Esophagus muscularis mucosa (tissue), 4 donors: ENCODE measurements around the gene CDRT4. TPM values are rescaled to one million over a fixed set of nuclear protein-coding genes. Genes with fewer than 3 reads are reported as not detected.

Source experiments
- DNase-seq: peaks from one replicate; pipeline ENCODE4 v3.0.0-alpha.2; 2017; ENCODE audit errors: extremely low spot score
- H3K27ac ChIP-seq, 4 donors: fragments of 200-600 bp; sonication (generic); replicated peaks in 1 of 4; 1 replicate in 3 of 4; 2 replicates in 1 of 4; pipeline ENCODE4 v1.5.1; 2016 to 2019; ENCODE audit warnings: mild to moderate bottlenecking in 1 of 4
- H3K27me3 ChIP-seq, 4 donors: fragments of 200-600 bp; sonication (generic); one replicate each; pipeline versions ENCODE4 v1.5.1 to v1.6.0; 2016 to 2019
- H3K36me3 ChIP-seq, 4 donors: fragments of 200-600 bp; sonication (generic); one replicate each; pipeline ENCODE4 v1.5.1; 2016 to 2019
- H3K4me1 ChIP-seq, 4 donors: fragments of 200-600 bp; sonication (generic); one replicate each; pipeline ENCODE4 v1.5.1; 2016 to 2019
- H3K4me3 ChIP-seq, 4 donors: fragments of 200-600 bp; sonication (generic); 1 replicate in 2 of 4; 2 replicates in 2 of 4; pipeline ENCODE4 v1.5.1; 2016 to 2019; ENCODE audit warnings: mild to moderate bottlenecking in 4 of 4, moderate library complexity in 1 of 4
- H3K9me3 ChIP-seq, 4 donors: fragments of 200-600 bp; sonication (generic); 1 replicate in 3 of 4; 2 replicates in 1 of 4; pipeline ENCODE4 v1.5.1; 2016 to 2019
- EP300 ChIP-seq: sonication (generic); formaldehyde crosslinking; IDR thresholded peaks from one replicate; pipeline ENCODE4 v1.6.1; 2017; ENCODE audit warnings: antibody characterized with exemption
- POLR2A ChIP-seq: fragments of 450-650 bp; IDR thresholded peaks from one replicate; pipeline ENCODE4 v1.6.1; 2017; ENCODE audit warnings: antibody characterized with exemption, moderate library complexity, mild to moderate bottlenecking, low read depth
- POLR2AphosphoS5 ChIP-seq, 2 donors: sonication (generic); formaldehyde crosslinking; IDR thresholded peaks; one replicate each; pipeline ENCODE4 v1.6.1; 2017; ENCODE audit warnings: antibody characterized with exemption in 2 of 2
- WGBS: methylation state at CpG from one replicate; pipeline ENCODE4 v1.1.5; 2018; 5-methylcytosine and 5-hydroxymethylcytosine counted together
- intact Hi-C: fragments of 100-400 bp; cut with DNase I; formaldehyde crosslinking; loops from one replicate; pipeline ENCODE4 v1.15.1; 2023
- total RNA-seq, 4 donors: library from RNA; depleted of rRNA; stranded (reverse); fragments of >200 nt; gene quantifications; one replicate each; pipeline versions ENCODE4 v1.1.0 to v1.2.1, GENCODE V29; 2016
- TF ChIP-seq, protein P1 (sequence below), 3 experiments: fragments of 200-600 bp in 2 of 3; fragments of 450-650 bp in 1 of 3; sonication (generic) in 2 of 3; IDR thresholded peaks; one replicate each; pipeline ENCODE4 v1.5.1; 2017 to 2019; ENCODE audit warnings: antibody characterized with exemption in 3 of 3, mild to moderate bottlenecking in 2 of 3, moderate library complexity in 1 of 3

CDRT4 gene
- total RNA-seq, 4 donors from 2014 or later: 1.6 to 6.6 (median 3.4) TPM

DNA sequence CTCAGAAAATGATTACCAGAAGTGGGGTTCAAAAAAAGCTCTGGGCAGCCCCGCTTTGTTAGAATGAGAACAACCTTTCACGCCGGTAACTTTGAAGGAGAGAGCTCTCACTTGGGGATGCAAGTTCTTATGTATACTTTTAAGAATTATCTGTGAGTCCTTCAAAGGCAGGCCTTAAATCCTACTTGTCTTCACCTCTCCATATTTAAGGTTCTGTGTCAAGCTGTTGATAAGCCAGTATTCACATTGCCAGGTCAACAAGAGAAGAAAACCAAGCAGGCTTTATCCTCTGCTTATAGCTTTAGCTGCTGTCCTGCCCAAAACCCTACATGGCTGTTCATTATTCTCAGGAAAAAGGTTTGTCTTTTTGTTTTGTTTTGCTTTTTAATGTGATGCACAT lies 42.9 kb downstream of the CDRT4 start:
- no peak overlapping the region for H3K27ac ChIP-seq
- intact Hi-C loops: no loop called here
- TF ChIP-seq POLR2AphosphoS5 (IDR thresholded peaks at IDR 0.05): no peak
- no peak for TF ChIP-seq EP300
- TF ChIP-seq POLR2A: no peak
- TF ChIP-seq, protein P1, sequence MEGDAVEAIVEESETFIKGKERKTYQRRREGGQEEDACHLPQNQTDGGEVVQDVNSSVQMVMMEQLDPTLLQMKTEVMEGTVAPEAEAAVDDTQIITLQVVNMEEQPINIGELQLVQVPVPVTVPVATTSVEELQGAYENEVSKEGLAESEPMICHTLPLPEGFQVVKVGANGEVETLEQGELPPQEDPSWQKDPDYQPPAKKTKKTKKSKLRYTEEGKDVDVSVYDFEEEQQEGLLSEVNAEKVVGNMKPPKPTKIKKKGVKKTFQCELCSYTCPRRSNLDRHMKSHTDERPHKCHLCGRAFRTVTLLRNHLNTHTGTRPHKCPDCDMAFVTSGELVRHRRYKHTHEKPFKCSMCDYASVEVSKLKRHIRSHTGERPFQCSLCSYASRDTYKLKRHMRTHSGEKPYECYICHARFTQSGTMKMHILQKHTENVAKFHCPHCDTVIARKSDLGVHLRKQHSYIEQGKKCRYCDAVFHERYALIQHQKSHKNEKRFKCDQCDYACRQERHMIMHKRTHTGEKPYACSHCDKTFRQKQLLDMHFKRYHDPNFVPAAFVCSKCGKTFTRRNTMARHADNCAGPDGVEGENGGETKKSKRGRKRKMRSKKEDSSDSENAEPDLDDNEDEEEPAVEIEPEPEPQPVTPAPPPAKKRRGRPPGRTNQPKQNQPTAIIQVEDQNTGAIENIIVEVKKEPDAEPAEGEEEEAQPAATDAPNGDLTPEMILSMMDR (IDR thresholded peaks at IDR 0.05): no peak
- DNase-seq: no peak
- H3K36me3 ChIP-seq: no peaks in the 10 kb centered on the region
- no peaks in the 10 kb centered on the region for H3K27me3 ChIP-seq
- H3K4me1 ChIP-seq: peaks cover 0 to 5% (median 0%) of the 10 kb centered on the region in 4 donors
- H3K9me3 ChIP-seq: no peaks in the 10 kb centered on the region
- no peak overlapping the region for H3K4me3 ChIP-seq
- WGBS: 94% methylated on average over 3 of the region's 3 CpGs

DNA sequence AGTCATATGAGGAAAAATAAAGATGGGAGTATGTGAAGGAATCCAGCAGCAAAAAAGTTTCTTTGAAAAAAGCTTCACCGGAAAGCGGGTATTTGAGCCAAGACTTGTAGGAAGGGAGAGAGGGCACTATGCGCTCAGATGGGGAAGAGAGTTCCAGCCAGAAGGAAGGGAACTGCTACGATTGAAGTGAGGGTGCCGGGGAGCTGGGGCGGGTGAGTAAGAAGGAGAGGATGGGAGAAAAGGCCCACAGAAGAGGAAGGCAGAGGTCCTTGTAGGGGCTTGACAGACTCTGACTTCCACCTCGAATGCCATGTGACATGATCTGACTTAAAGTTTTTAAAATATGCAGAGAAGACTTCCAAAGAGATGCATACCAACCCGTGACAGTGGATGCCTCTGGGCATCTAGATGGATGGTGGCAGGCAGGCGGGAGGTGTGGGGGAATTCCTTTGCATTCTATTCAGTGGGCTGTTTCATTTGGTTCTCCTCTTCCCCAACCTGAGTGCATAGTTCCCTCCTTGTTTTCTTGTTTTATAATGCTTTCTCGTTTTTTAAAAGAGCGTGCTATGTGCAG lies 44.9 kb downstream of the CDRT4 start:
- intact Hi-C loops: no loop called here
- no peak overlapping the region for H3K27ac ChIP-seq
- H3K9me3 ChIP-seq: no peaks in the 10 kb centered on the region
- 84% methylated on average over 11 of the region's 11 CpGs for WGBS
- no peaks in the 10 kb centered on the region for H3K36me3 ChIP-seq
- H3K4me1 ChIP-seq: peaks cover 0 to 5% (median 0%) of the 10 kb centered on the region in 4 donors
- H3K27me3 ChIP-seq: no peaks in the 10 kb centered on the region
- H3K4me3 ChIP-seq: no peak overlapping the region
- DNase-seq: no peak
- TF ChIP-seq POLR2AphosphoS5 (IDR thresholded peaks at IDR 0.05): no peak
- no peak for TF ChIP-seq EP300
- no peak for TF ChIP-seq POLR2A
- TF ChIP-seq, protein P1 (IDR thresholded peaks at IDR 0.05): no peak

DNA sequence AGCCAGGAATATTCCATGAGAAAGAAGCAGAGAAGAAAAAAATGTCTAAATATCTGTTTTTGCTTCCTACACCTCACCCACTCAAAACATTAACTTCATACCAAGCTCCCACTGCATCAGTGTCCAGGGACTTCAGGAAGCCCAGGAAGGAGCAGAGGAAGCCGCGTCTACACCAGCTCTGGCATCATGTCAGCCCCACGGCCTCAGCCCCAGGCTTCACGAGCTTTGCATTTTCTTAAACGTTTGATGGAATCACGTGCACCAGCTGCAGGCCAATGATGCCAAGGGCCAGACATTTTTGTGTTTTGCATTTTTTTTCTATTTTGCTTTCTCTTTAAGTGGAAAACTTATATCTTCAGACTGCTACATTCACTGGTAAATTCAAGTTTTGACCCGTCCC lies 48.6 kb downstream of the CDRT4 start:
- Histone ChIP-seq H3K27ac (no peak overlapping the region), H3K4me1 (peaks cover 0 to 7% (median under 1%) of the 10 kb centered on the region in 4 donors), H3K27me3 (no peaks in the 10 kb centered on the region), H3K9me3 (no peaks in the 10 kb centered on the region), H3K36me3 (no peaks in the 10 kb centered on the region), H3K4me3 (no peak overlapping the region)
- DNase-seq: no peak
- intact Hi-C loops: no loop called here
- 79% methylated on average over 7 of the region's 7 CpGs for WGBS
- TF ChIP-seq EP300: no peak
- TF ChIP-seq POLR2A: no peak
- TF ChIP-seq, protein P1 (IDR thresholded peaks at IDR 0.05): no peak
- TF ChIP-seq POLR2AphosphoS5 (IDR thresholded peaks at IDR 0.05): no peak

DNA sequence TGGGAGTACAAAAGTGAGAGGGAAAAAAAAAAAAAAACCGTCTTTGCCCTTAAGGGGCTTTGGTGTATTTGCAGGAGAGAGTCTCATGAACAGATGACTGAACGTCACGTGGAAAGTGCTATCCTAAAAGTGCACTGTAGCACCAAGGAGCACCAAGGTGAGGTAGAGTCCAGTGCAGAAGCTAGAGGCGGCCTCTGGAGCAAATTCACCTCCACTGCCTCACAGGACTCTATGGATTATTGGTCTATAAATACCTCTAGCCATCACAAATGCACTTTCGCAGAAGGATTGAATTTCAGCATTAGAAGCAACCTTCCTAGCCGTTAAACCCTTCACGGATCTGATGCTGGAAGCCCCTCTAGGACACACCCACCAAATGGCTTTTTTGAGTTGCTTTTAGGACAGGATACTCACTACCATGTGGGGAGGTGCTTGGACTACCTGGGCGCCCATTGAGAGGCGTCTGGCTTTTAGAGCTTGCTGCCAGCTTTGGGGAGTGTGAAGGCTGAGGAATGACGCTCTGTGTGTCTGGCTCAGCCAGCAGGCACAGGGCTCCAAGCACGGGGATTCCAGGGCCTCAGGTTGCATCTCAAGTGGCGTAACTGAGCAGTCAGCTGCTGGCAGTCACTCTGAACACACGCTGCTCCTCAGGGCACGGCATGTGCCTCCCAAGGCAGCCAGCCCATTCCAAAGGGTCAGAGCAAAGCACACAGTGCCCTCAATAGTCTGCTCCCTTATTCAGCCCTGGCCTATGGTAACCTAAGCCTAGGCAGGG lies 52.7 kb downstream of the CDRT4 start:
- Histone ChIP-seq H3K9me3 (no peaks in the 10 kb centered on the region), H3K36me3 (no peaks in the 10 kb centered on the region), H3K27me3 (no peaks in the 10 kb centered on the region), H3K4me1 (peaks cover 13 to 37% (median 26%) of the 10 kb centered on the region in 4 donors), H3K4me3 (no peak overlapping the region), H3K27ac (no peak overlapping the region)
- DNase-seq: no peak
- 90% methylated on average over 10 of the region's 14 CpGs for WGBS
- intact Hi-C loops: no loop called here
- TF ChIP-seq EP300 (peak; percentile 13), POLR2AphosphoS5 (IDR thresholded peaks at IDR 0.05) (no peak), POLR2A (no peak)
- TF ChIP-seq, protein P1 (IDR thresholded peaks at IDR 0.05): no peak
